SU-DHL-6 (cell line): ENCODE data around the gene RGPD5.
"Not testable (repeated sequence)": the region's sequence is repeated elsewhere in the genome, so short reads cannot be mapped to it uniquely, and the experiment has no call there.

ENCODE experiments used
- H2AFZ ChIP-seq: fragments of 200-600 bp; sonication (generic); 2 replicates; pipeline ENCODE4 v1.6.1; 2014; ENCODE audit warnings: low read depth, mild to moderate bottlenecking, moderate library complexity, mixed read lengths, antibody characterized with exemption, low read length; ENCODE audit not compliant: severe bottlenecking
- H3F3A ChIP-seq: fragments of 200-600 bp; shearing (Covaris generic); 2 replicates; pipeline ENCODE4 v1.6.0; 2016; ENCODE audit warnings: antibody characterized with exemption, mild to moderate bottlenecking; ENCODE audit not compliant: insufficient read depth
- H3K27ac ChIP-seq: fragments of 200-600 bp; sonication (generic); 2 replicates; pipeline ENCODE4 v1.5.1; 2016; ENCODE audit warnings: low read depth, mild to moderate bottlenecking, low read length, moderate library complexity, mixed read lengths
- H3K27me3 ChIP-seq: fragments of 200-600 bp; sonication (generic), shearing (Covaris generic); 2 replicates; pipeline ENCODE4 v1.6.0; 2014; ENCODE audit warnings: mild to moderate bottlenecking, low read length
- H3K36me3 ChIP-seq: fragments of 200-600 bp; sonication (generic); 2 replicates; pipeline ENCODE4 v1.6.1; 2014; ENCODE audit warnings: mild to moderate bottlenecking, low read length, mixed read lengths
- H3K4me2 ChIP-seq: fragments of 300-600, 200-600 bp; shearing (Covaris generic), sonication (generic); 2 replicates; pipeline ENCODE4 v1.6.0; 2014; ENCODE audit warnings: low read length, low read depth, mild to moderate bottlenecking; ENCODE audit not compliant: poor library complexity, severe bottlenecking
- H3K4me3 ChIP-seq: fragments of 200-600 bp; sonication (generic); 2 replicates; pipeline ENCODE4 v1.5.1; 2014; ENCODE audit warnings: antibody characterized with exemption, low read length, mild to moderate bottlenecking, mixed read lengths; ENCODE audit not compliant: insufficient read depth, poor library complexity, severe bottlenecking
- H3K79me2 ChIP-seq: fragments of 200-600 bp; sonication (generic); 2 replicates; pipeline ENCODE4 v1.6.1; 2014; ENCODE audit warnings: mild to moderate bottlenecking, low read length, moderate library complexity; ENCODE audit not compliant: insufficient read depth
- H3K9ac ChIP-seq: fragments of 200-600 bp; sonication (generic); 2 replicates; pipeline ENCODE4 v1.7.0; 2014; ENCODE audit warnings: mild to moderate bottlenecking, low read length
- H3K9me2 ChIP-seq: fragments of 200-600 bp; sonication (generic); replicated peaks from 2 replicates; pipeline ENCODE4 v1.6.1; 2014; ENCODE audit warnings: low read length; ENCODE audit not compliant: insufficient read depth
- H3K9me3 ChIP-seq: fragments of 200-600 bp; sonication (generic); 2 replicates; pipeline ENCODE4 v1.6.1; 2014; ENCODE audit warnings: low read length, mixed read lengths; ENCODE audit not compliant: insufficient read depth
- H4K20me1 ChIP-seq: fragments of 200-600 bp; sonication (generic); 2 replicates; pipeline ENCODE4 v1.6.1; 2014; ENCODE audit warnings: low read depth, mild to moderate bottlenecking, antibody characterized with exemption, low read length, moderate library complexity, mixed read lengths

Gene RGPD5

DNA sequence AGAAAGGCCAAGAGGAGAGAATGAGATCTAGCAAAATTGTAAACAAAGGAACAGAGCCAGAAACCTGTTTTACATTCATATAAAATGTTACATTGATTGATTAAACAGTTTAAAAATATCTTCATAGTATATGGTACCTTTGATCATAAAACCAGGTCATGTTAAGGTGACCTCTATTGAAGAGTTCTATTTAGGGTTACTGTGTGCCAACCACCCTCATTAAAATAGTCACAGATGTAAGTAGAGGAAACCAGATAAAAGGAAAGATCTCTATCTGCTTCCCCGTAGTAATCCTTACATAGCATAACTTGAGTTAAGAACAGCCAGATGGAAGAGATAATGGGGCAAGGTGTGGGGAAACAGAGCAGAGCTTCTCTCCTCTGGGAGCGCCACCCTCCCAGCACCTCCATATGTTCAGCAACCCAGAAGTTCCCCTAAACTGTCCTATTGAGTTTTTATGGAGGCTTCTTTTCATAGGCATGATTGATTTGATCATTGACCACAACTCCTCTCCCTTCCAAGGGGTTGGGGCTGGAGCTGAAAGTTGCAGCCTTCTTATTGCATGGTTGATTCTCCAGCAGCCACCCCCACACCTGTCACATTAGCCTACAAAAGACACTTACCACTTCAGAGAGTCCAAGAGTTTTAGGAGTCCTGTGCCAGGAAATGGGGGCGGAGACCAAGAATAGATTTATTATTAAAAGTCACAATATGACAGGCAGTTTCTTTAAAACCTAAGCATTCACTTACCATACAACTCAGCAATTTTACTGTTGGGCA lies 101.2 kb downstream of the RGPD5 start:
- not testable (repeated sequence) for H3K4me2 ChIP-seq, H4K20me1 ChIP-seq, H3K4me3 ChIP-seq, H3K9ac ChIP-seq, H3K27me3 ChIP-seq, H2AFZ ChIP-seq, H3K79me2 ChIP-seq, H3F3A ChIP-seq, H3K9me2 ChIP-seq, H3K36me3 ChIP-seq, H3K9me3 ChIP-seq, H3K27ac ChIP-seq

GRCh38 chr2:109896212-109896611 lies 102.1 kb downstream of the RGPD5 start:
- not testable (repeated sequence) for H3K9me2 ChIP-seq, H3K36me3 ChIP-seq, H3K9ac ChIP-seq, H2AFZ ChIP-seq, H3K27ac ChIP-seq, H3K4me3 ChIP-seq, H3K79me2 ChIP-seq, H3K4me2 ChIP-seq, H3F3A ChIP-seq, H4K20me1 ChIP-seq, H3K27me3 ChIP-seq, H3K9me3 ChIP-seq

GRCh38 chr2:109897769-109898461 lies 103.8 kb downstream of the RGPD5 start:
- not testable (repeated sequence) for H3K9ac ChIP-seq, H2AFZ ChIP-seq, H3K9me3 ChIP-seq, H3K27me3 ChIP-seq, H3K9me2 ChIP-seq, H3K27ac ChIP-seq, H3K4me2 ChIP-seq, H3K79me2 ChIP-seq, H3F3A ChIP-seq, H4K20me1 ChIP-seq, H3K4me3 ChIP-seq, H3K36me3 ChIP-seq

DNA sequence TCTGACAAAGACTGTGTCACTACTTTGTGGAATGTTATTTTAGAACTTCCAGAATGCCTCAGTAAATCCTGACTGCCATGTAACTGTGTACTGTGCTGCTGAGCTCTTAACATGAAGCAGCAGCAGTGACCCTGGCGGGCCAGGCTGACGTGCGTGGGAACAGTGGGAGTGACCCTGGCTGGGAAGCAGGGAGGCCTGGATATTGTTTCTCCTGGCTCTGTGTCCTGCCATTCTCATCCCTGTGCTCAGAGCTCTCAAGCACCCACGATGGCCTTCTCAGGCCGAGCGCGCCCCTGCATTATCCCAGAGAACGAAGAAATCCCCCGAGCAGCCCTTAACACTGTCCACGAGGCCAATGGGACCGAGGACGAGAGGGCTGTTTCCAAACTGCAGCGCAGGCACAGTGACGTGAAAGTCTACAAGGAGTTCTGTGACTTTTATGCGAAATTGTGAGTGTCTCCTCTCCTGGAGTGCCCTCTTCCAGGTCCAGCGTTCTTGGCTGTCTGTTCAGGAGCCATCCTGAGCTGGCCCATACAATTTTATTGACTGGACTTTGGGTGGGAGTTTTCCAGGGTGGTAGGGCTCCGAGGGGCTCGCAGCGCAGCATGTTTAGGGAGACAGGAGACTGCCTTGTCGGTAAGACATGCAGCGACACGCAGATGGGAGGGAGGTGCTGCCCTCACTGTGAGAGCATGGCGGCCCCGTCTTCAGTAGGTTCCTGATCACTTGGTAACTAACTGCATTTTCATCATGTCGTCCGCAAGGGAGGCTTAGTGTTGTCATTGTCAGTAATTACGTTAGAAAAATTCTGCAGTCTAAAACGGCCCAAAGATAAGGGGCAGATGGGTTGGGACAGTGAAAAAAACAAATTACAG lies 104.6 kb downstream of the RGPD5 start, which contains the start of gene LIMS3:
Gene LIMS3 (plus strand): TSS at position 227 of the 875 bp plus-strand sequence. CDS start 41 bp downstream, at position 268.
- not testable (repeated sequence) for H3K4me2 ChIP-seq, H3K36me3 ChIP-seq, H3K27me3 ChIP-seq, H3F3A ChIP-seq, H3K9ac ChIP-seq, H2AFZ ChIP-seq, H3K9me2 ChIP-seq, H3K4me3 ChIP-seq, H3K79me2 ChIP-seq, H3K27ac ChIP-seq, H4K20me1 ChIP-seq, H3K9me3 ChIP-seq

DNA sequence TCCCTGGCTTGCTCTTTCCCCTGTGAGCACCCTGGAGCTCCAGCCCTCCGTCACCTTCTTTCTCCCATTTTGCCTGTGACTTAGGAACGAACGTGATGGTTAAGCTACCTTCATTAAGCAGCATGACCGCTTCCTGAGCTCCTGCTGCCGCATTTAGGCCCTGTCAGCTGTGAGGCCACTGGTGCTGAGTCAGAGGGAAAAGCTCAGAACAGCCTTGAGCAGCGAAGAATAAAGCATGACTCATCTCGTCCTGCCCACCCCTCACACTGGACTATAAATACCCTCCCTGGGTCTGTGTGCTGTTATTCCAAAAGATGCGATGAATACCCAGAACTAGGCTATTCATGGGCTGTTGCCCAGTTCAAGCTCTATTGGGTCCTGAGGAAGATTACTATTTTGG lies 111.7 kb downstream of the RGPD5 start:
- not testable (repeated sequence) for H3K36me3 ChIP-seq, H4K20me1 ChIP-seq, H3K79me2 ChIP-seq, H3K27me3 ChIP-seq, H3K4me2 ChIP-seq, H3K27ac ChIP-seq, H3K9me2 ChIP-seq, H3F3A ChIP-seq, H3K9me3 ChIP-seq, H3K4me3 ChIP-seq, H3K9ac ChIP-seq, H2AFZ ChIP-seq
